H1 (cell line): ENCODE data around the gene SPATA33. TPM values are rescaled to one million over a fixed set of nuclear protein-coding genes. Genes with fewer than 3 reads are reported as not detected.

ENCODE experiments used
- CTCF ChIA-PET: fragments of 300-600 bp; sonication (Branson Sonifier 250); formaldehyde crosslinking; loops from one replicate; lab custom pipeline; 2021; ENCODE audit not compliant: partially characterized antibody; lab: Charles Lee
- POLR2A ChIA-PET: fragments of 300-600 bp; sonication (Branson Sonifier 250); formaldehyde crosslinking; loops from one replicate; lab custom pipeline; 2021; ENCODE audit warnings: inconsistent platforms; ENCODE audit not compliant: partially characterized antibody; lab: Charles Lee
- DNase-seq, 2 experiments: peaks; one replicate each; pipeline versions ENCODE4 v3.0.0 to v3.0.0-alpha.2; 2010 to 2022; ENCODE audit warnings: low spot score in 2 of 2, low read depth in 1 of 2, mixed read lengths in 1 of 2
- FAIRE-seq: peaks from 2 replicates; lab custom pipeline; 2011; peaks lifted over from hg19 to GRCh38; lab: Jason Lieb, UNC
- H2AFZ ChIP-seq: 2 replicates; pipeline ENCODE4 v1.8.1; 2012; ENCODE audit warnings: low read length, inconsistent platforms
- H2AK5ac ChIP-seq: 2 replicates; pipeline ENCODE4 v1.6.1; 2013; ENCODE audit warnings: low read depth, low read length
- H2BK120ac ChIP-seq: replicated peaks from 2 replicates; pipeline ENCODE3; 2013; ENCODE audit warnings: low read depth, low read length, inconsistent platforms
- H2BK12ac ChIP-seq: 2 replicates; pipeline ENCODE4 v1.6.1; 2013; ENCODE audit warnings: low read depth, low read length
- H2BK15ac ChIP-seq: 2 replicates; pipeline ENCODE4 v1.6.1; 2013; ENCODE audit warnings: low read length
- H2BK20ac ChIP-seq: 2 replicates; pipeline ENCODE4 v1.6.1; 2013; ENCODE audit warnings: low read length
- H2BK5ac ChIP-seq: 2 replicates; pipeline ENCODE4 v1.6.1; 2013; ENCODE audit warnings: low read depth, low read length
- H3K14ac ChIP-seq: 2 replicates; pipeline ENCODE4 v1.6.1; 2013; ENCODE audit warnings: inconsistent platforms; ENCODE audit not compliant: insufficient read length
- H3K18ac ChIP-seq: 2 replicates; pipeline ENCODE4 v1.6.1; 2013; ENCODE audit warnings: low read length; ENCODE audit errors: extremely low read depth
- H3K23ac ChIP-seq: 2 replicates; pipeline ENCODE4 v1.6.1; 2013; ENCODE audit warnings: inconsistent platforms; ENCODE audit not compliant: insufficient read length
- H3K23me2 ChIP-seq: 2 replicates; pipeline ENCODE4 v1.6.1; 2013; ENCODE audit warnings: low read depth, low read length
- H3K27ac ChIP-seq: 2 replicates; pipeline ENCODE4 v1.6.1; 2011; ENCODE audit warnings: low read depth, low read length, inconsistent platforms
- H3K27me3 ChIP-seq, 4 experiments: replicated peaks in 1 of 4; 1 replicate in 1 of 4; 2 replicates in 3 of 4; pipeline versions ENCODE4 v1.6.1 to v1.8.1; 2011 to 2013; ENCODE audit warnings: low read length in 3 of 4, mild to moderate bottlenecking in 3 of 4, inconsistent platforms in 2 of 4, mixed read lengths in 2 of 4, moderate library complexity in 1 of 4; ENCODE audit not compliant: control insufficient read depth in 3 of 4, insufficient read depth in 3 of 4; ENCODE audit errors: extremely low read depth in 1 of 4
- H3K36me3 ChIP-seq, 4 experiments: 2 replicates each; pipeline versions ENCODE4 v1.6.1 to v1.8.1; 2011 to 2013; ENCODE audit warnings: mild to moderate bottlenecking in 4 of 4, low read length in 3 of 4, moderate library complexity in 2 of 4, control low read depth in 1 of 4, inconsistent platforms in 1 of 4; ENCODE audit not compliant: insufficient read depth in 4 of 4, control insufficient read depth in 2 of 4
- H3K4ac ChIP-seq: replicated peaks from 2 replicates; pipeline ENCODE3; 2013; ENCODE audit warnings: low read length, low read depth, mixed read lengths, inconsistent platforms; ENCODE audit not compliant: insufficient read length
- H3K4me1 ChIP-seq, 4 experiments: replicated peaks in 1 of 4; 1 replicate in 1 of 4; 2 replicates in 3 of 4; pipeline versions ENCODE4 v1.6.1 to v1.8.1; 2011 to 2013; ENCODE audit warnings: low read length in 3 of 4, inconsistent platforms in 2 of 4, mixed read lengths in 1 of 4; ENCODE audit not compliant: insufficient read depth in 4 of 4, control insufficient read depth in 3 of 4
- H3K4me2 ChIP-seq, 2 experiments: 2 replicates each; pipeline versions ENCODE4 v1.6.1 to v1.8.1; 2011 to 2013; ENCODE audit warnings: low read depth in 2 of 2, low read length in 2 of 2, control low read depth in 1 of 2, inconsistent platforms in 1 of 2, mild to moderate bottlenecking in 1 of 2; ENCODE audit not compliant: insufficient read depth in 1 of 2
- H3K4me3 ChIP-seq, 4 experiments: fragments of 200-600, 300-600 bp in 1 of 4; sonication (generic), shearing (Covaris generic), sonication (Bioruptor Twin) in 1 of 4; 2 replicates each; pipeline versions ENCODE4 v1.5.1 to v1.8.1; 2011 to 2016; ENCODE audit warnings: low read length in 4 of 4, low read depth in 3 of 4, control low read depth in 2 of 4, inconsistent platforms in 2 of 4, mild to moderate bottlenecking in 2 of 4, mixed read lengths in 1 of 4, moderate library complexity in 1 of 4; ENCODE audit not compliant: insufficient read depth in 2 of 4; ENCODE audit errors: extremely low read depth in 1 of 4
- H3K56ac ChIP-seq: replicated peaks from 2 replicates; pipeline ENCODE3; 2013; ENCODE audit warnings: low read depth, mild to moderate bottlenecking, mixed read lengths, low read length, inconsistent platforms; ENCODE audit not compliant: insufficient read length
- H3K79me1 ChIP-seq: 2 replicates; pipeline ENCODE4 v1.6.1; 2013; ENCODE audit warnings: low read depth, low read length, control low read depth
- H3K79me2 ChIP-seq, 2 experiments: 2 replicates each; pipeline versions ENCODE4 v1.6.1 to v1.8.1; 2012 to 2013; ENCODE audit warnings: low read length in 2 of 2, mild to moderate bottlenecking in 2 of 2, inconsistent platforms in 1 of 2; ENCODE audit not compliant: insufficient read depth in 2 of 2, control insufficient read depth in 1 of 2
- H3K9ac ChIP-seq, 4 experiments: replicated peaks in 1 of 4; 1 replicate in 1 of 4; 2 replicates in 3 of 4; pipeline versions ENCODE4 v1.6.1 to v1.8.1; 2011 to 2013; ENCODE audit warnings: low read depth in 3 of 4, low read length in 3 of 4, control low read depth in 2 of 4, mild to moderate bottlenecking in 2 of 4, moderate library complexity in 2 of 4, inconsistent platforms in 1 of 4; ENCODE audit errors: extremely low read depth in 1 of 4
- H3K9me3 ChIP-seq, 2 experiments: 2 replicates each; pipeline versions ENCODE4 v1.6.1 to v1.8.1; 2012 to 2013; ENCODE audit warnings: mild to moderate bottlenecking in 2 of 2, moderate library complexity in 2 of 2, control low read depth in 1 of 2, inconsistent platforms in 1 of 2, low read depth in 1 of 2, low read length in 1 of 2, mixed read lengths in 1 of 2; ENCODE audit not compliant: insufficient read depth in 2 of 2
- H4K20me1 ChIP-seq, 2 experiments: replicated peaks in 1 of 2; 2 replicates each; pipeline versions ENCODE3 to v1.8.1; 2011 to 2013; ENCODE audit warnings: inconsistent platforms in 2 of 2, low read length in 2 of 2, mild to moderate bottlenecking in 1 of 2; ENCODE audit not compliant: insufficient read depth in 2 of 2, control insufficient read depth in 1 of 2
- H4K5ac ChIP-seq: 2 replicates; pipeline ENCODE4 v1.6.1; 2013; ENCODE audit warnings: low read length, low read depth, mixed read lengths, inconsistent platforms; ENCODE audit not compliant: insufficient read length
- H4K8ac ChIP-seq: 2 replicates; pipeline ENCODE4 v1.8.0; 2013; ENCODE audit warnings: mild to moderate bottlenecking, moderate library complexity, low read length, inconsistent platforms; ENCODE audit not compliant: insufficient read depth; ENCODE audit errors: extremely low read depth
- H4K91ac ChIP-seq: replicated peaks from 2 replicates; pipeline ENCODE3; 2013; ENCODE audit warnings: low read length, mixed read lengths, inconsistent platforms; ENCODE audit not compliant: insufficient read length
- CEBPB ChIP-seq: IDR thresholded peaks from 2 replicates; pipeline ENCODE4 v1.6.1; 2012; ENCODE audit warnings: low read depth, low read length
- CREB1 ChIP-seq: IDR thresholded peaks from 2 replicates; pipeline ENCODE4 v1.6.1; 2012; ENCODE audit warnings: inconsistent platforms
- POLR2AphosphoS5 ChIP-seq: IDR thresholded peaks from 2 replicates; pipeline ENCODE4 v1.6.1; 2011; ENCODE audit warnings: low read depth, low read length
- TEAD4 ChIP-seq: IDR thresholded peaks from 2 replicates; pipeline ENCODE4 v1.6.1; 2012; ENCODE audit warnings: low read depth, low read length, inconsistent platforms, mixed read lengths
- ZNF274 ChIP-seq: IDR thresholded peaks from 2 replicates; pipeline ENCODE4 v1.7.0; 2012; ENCODE audit warnings: low read length, borderline replicate concordance; ENCODE audit errors: extremely low read depth
- WGBS, 2 experiments: shearing (Covaris generic) in 1 of 2; methylation state at CpG; one replicate each; pipeline versions ENCODE4 v1.1.6 to v1.1.7; 2013 to 2015; ENCODE audit warnings: low lambda C conversion rate in 2 of 2, mixed read lengths in 2 of 2, inconsistent platforms in 1 of 2, low coverage in 1 of 2, missing lambda C conversion rate in 1 of 2; ENCODE audit not compliant: insufficient replicate concordance in 2 of 2, insufficient coverage in 1 of 2, insufficient read length in 1 of 2; ENCODE audit errors: extremely low coverage in 1 of 2, missing lambda C conversion rate in 1 of 2; 5-methylcytosine and 5-hydroxymethylcytosine counted together
- polyA plus RNA-seq, 7 experiments: library from polyadenylated mRNA; depleted of rRNA in 3 of 7; stranded (reverse) in 5 of 7; unstranded in 2 of 7; fragments of >200 nt in 5 of 7; fragments of 200-250 nt in 2 of 7; gene quantifications; 1 replicate in 5 of 7; 2 replicates in 1 of 7; 4 replicates in 1 of 7; pipeline versions ENCODE4 v1.2.1 to v1.2.3, GENCODE V29; 2011 to 2013; ENCODE audit warnings: missing spikeins in 2 of 7, mixed read lengths in 2 of 7
- total RNA-seq: library from RNA; stranded (reverse); fragmentation: NEBNext Ultra II Directional; extraction: Animal tissue kit (Norgen Biotek cat#: 25700); gene quantifications from 2 replicates; pipeline ENCODE4 v1.2.1, GENCODE V29; 2021

The SPATA33 gene
- total and polyA plus RNA-seq, 2 of the 8 experiments (the other 6 are each of a cell fraction or from before 2014, with no cell fraction given) = 5.4 to 16.9 TPM

DNA sequence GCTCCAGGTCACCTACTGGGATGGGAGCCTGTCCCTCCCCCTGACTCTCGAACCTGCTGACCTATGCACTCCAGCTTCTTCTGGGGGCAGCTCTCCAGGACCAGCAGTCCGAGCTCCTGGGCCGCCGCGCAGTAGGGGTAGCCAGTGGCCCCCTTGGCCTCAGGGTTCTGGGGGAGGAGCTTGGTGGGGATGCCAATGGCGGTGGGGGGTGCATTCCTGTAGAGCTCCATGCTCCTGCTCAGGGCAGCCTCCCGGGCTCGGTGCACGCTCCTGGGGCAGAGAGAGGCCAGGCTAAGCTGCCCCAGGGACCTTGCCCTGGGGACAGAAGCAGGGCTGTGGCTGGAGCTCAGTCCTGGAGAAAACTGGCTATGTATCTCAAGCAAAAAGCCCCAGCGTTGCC is 51.5 kb downstream of the SPATA33 start:
- CTCF ChIA-PET = interaction anchor here (1.0 to 7.2 kb wide), 8 partner anchors 9 to 151 kb away, joined by 3 to 69 read pairs (median 10); partner anchors contain the start of gene SPATA2L
- 67% methylated on average over 9 of the region's 10 CpGs; no CpG with 5 or more reads in 1 of the 2 experiments for WGBS, 2 experiments

More for the DNA sequence above, 51.5 kb downstream of the SPATA33 start:
- no peaks in the 10 kb centered on the region for H3K79me1 ChIP-seq
- H2BK12ac ChIP-seq = 0 out of 2 replicates have a peak overlapping the region, but pooled peaks have one; percentile 94
- no peak for FAIRE-seq
- 0 out of 2 replicates have a peak overlapping the region, but pooled peaks have one; percentile 71 for H2BK5ac ChIP-seq
- H3K4me3 ChIP-seq = no peak overlapping the region
- peaks cover 0 to 4% (median 2%) of the 10 kb centered on the region in 4 experiments; a peak in 2 of 7 replicates for H3K27me3 ChIP-seq
- peak overlapping the region; percentile 78; the same call in 1 of the 2 replicates for H3K18ac ChIP-seq
- no peaks in the 10 kb centered on the region for H3K9me3 ChIP-seq
- no peak overlapping the region for H3K56ac ChIP-seq
- no peak overlapping the region for H3K4ac ChIP-seq
- peak overlapping the region; percentile 6 to 35; a peak in 2 of 4 replicates for H3K4me2 ChIP-seq
- peaks cover under 1 to 6% of the 10 kb centered on the region in 2 experiments for H4K20me1 ChIP-seq
- H4K5ac ChIP-seq = no peak overlapping the region
- H2AFZ ChIP-seq = no peak overlapping the region
- H2BK20ac ChIP-seq = no peak overlapping the region
- no peak overlapping the region for H3K9ac ChIP-seq
- H3K23ac ChIP-seq = no peak overlapping the region
- peak overlapping the region; percentile 15 for H4K91ac ChIP-seq
- H2AK5ac ChIP-seq = no peak overlapping the region
- H3K79me2 ChIP-seq = no peaks in the 10 kb centered on the region
- peak overlapping the region; percentile 46; the same call in 1 of the 2 replicates for H2BK15ac ChIP-seq
- H4K8ac ChIP-seq = no peak overlapping the region
- H3K36me3 ChIP-seq = peaks cover 0 to 4% (median 1%) of the 10 kb centered on the region in 4 experiments; a peak in 2 of 8 replicates
- TF ChIP-seq ZNF274 = no peak
- TF ChIP-seq CEBPB = no peak
- no peak for TF ChIP-seq POLR2AphosphoS5
- no peak for TF ChIP-seq CREB1
- TF ChIP-seq TEAD4 = peak; percentile 87
- TF ChIP-seq, all 59 proteins: peak for 1
- no peak overlapping the region for H2BK120ac ChIP-seq
- POLR2A ChIA-PET = interaction anchor here (1.8 to 16.7 kb wide), 4 partner anchors 8 to 21 kb away, joined by 6 to 193 read pairs (median 52); partner anchors contain the start of gene VPS9D1
- H3K23me2 ChIP-seq = peaks cover 3% of the 10 kb centered on the region; the same call in 1 of the 2 replicates
- H3K4me1 ChIP-seq = peaks cover 0 to 18% (median 13%) of the 10 kb centered on the region in 4 experiments; a peak in 6 of 7 replicates
- DNase-seq = no peak
- H3K27ac ChIP-seq = no peak overlapping the region
- H3K14ac ChIP-seq = no peak overlapping the region
